Measurements from ENCODE around the gene KMO.

The KMO gene

GRCh38 chr1:241579434-241579833, 47.3 kb downstream of the KMO start:
- no peak for TF ChIP-seq SPI1 (IDR thresholded peaks at IDR 0.05; ENCODE audit: borderline replicate concordance, low read depth)
- no peak for TF ChIP-seq GABPA (IDR thresholded peaks at IDR 0.05; ENCODE audit: low read depth)
- TF ChIP-seq POLR2AphosphoS5 (IDR thresholded peaks at IDR 0.05; ENCODE audit: low read depth), result no peak
- TF ChIP-seq CTCF (IDR thresholded peaks at IDR 0.05; ENCODE audit: insufficient read depth, low read length), result no peak
- TF ChIP-seq REST (IDR thresholded peaks at IDR 0.05; ENCODE audit: insufficient replicate concordance, low read depth), result no peak
- no peak for DNase-seq (ENCODE audit: low read depth in 1 of 2, low spot score in 1 of 2)
- H3K4me3 ChIP-seq (replicated peaks; ENCODE audit: insufficient read depth, low read length), result no peak overlapping the region
- H3K27ac ChIP-seq (replicated peaks), result no peak overlapping the region
- no peaks in the 10 kb centered on the region for H3K27me3 ChIP-seq (ENCODE audit: insufficient read depth, poor library complexity, severe bottlenecking)

GRCh38 chr1:241582921-241583321, 50.7 kb downstream of the KMO start:
- Histone ChIP-seq H3K4me3 (replicated peaks; ENCODE audit: insufficient read depth, low read length) (no peak overlapping the region), H3K27me3 (ENCODE audit: insufficient read depth, poor library complexity, severe bottlenecking) (no peaks in the 10 kb centered on the region), H3K27ac (replicated peaks) (no peak overlapping the region)
- TF ChIP-seq POLR2AphosphoS5 (IDR thresholded peaks at IDR 0.05; ENCODE audit: low read depth) (no peak), SPI1 (IDR thresholded peaks at IDR 0.05; ENCODE audit: borderline replicate concordance, low read depth) (no peak), REST (IDR thresholded peaks at IDR 0.05; ENCODE audit: insufficient replicate concordance, low read depth) (no peak), CTCF (IDR thresholded peaks at IDR 0.05; ENCODE audit: insufficient read depth, low read length) (no peak), GABPA (IDR thresholded peaks at IDR 0.05; ENCODE audit: low read depth) (no peak)
- DNase-seq (ENCODE audit: low read depth in 1 of 2, low spot score in 1 of 2), result no peak

GRCh38 chr1:241586905-241587512, 54.8 kb downstream of the KMO start:
- H3K27ac ChIP-seq (replicated peaks), result no peak overlapping the region
- TF ChIP-seq CTCF (IDR thresholded peaks at IDR 0.05; ENCODE audit: insufficient read depth, low read length) (no peak), POLR2AphosphoS5 (IDR thresholded peaks at IDR 0.05; ENCODE audit: low read depth) (no peak), GABPA (IDR thresholded peaks at IDR 0.05; ENCODE audit: low read depth) (no peak), SPI1 (IDR thresholded peaks at IDR 0.05; ENCODE audit: borderline replicate concordance, low read depth) (no peak), REST (IDR thresholded peaks at IDR 0.05; ENCODE audit: insufficient replicate concordance, low read depth) (no peak)
- no peak for DNase-seq (ENCODE audit: low read depth in 1 of 2, low spot score in 1 of 2)
- no peaks in the 10 kb centered on the region for H3K27me3 ChIP-seq (ENCODE audit: insufficient read depth, poor library complexity, severe bottlenecking)
- H3K4me3 ChIP-seq (replicated peaks; ENCODE audit: insufficient read depth, low read length), result no peak overlapping the region
